GM12865 (cell line): ENCODE measurements around the gene CTU2.

Experiments used
- DNase-seq: peaks from one replicate; pipeline ENCODE4 v3.0.0; 2010; ENCODE audit warnings: low read depth
- H3K4me3 ChIP-seq: 2 replicates; pipeline ENCODE4 v1.5.1; 2011; ENCODE audit warnings: mild to moderate bottlenecking, low read depth, low read length, control low read depth
- TF ChIP-seq, protein P1 (sequence below): IDR thresholded peaks from 2 replicates; pipeline ENCODE4 v1.5.1; 2011; ENCODE audit warnings: low read length, control low read depth, low read depth, inconsistent platforms; ENCODE audit not compliant: insufficient read depth; ENCODE audit errors: missing control alignments

CTU2 gene

DNA sequence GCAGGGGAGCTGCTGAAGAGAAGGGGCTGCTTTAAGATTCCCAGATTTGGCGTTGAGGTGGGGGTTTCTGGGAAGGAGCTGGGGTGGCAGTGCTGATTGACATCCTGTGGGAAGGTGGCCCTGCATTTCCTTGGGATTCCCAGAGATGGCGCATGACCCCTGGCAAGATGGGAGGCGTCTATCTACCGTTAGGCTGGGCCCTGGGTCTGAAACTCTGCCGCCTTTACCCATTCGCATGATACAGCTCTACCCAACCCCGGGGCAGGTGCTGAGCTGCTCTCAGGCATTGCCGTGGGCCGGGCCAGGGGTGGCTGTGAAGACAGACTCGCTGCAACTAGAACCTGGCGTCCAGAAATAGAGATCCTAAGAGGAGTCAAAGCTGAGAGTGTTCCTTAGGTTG lies 33.5 kb upstream of the CTU2 start:
- TF ChIP-seq, protein P1, sequence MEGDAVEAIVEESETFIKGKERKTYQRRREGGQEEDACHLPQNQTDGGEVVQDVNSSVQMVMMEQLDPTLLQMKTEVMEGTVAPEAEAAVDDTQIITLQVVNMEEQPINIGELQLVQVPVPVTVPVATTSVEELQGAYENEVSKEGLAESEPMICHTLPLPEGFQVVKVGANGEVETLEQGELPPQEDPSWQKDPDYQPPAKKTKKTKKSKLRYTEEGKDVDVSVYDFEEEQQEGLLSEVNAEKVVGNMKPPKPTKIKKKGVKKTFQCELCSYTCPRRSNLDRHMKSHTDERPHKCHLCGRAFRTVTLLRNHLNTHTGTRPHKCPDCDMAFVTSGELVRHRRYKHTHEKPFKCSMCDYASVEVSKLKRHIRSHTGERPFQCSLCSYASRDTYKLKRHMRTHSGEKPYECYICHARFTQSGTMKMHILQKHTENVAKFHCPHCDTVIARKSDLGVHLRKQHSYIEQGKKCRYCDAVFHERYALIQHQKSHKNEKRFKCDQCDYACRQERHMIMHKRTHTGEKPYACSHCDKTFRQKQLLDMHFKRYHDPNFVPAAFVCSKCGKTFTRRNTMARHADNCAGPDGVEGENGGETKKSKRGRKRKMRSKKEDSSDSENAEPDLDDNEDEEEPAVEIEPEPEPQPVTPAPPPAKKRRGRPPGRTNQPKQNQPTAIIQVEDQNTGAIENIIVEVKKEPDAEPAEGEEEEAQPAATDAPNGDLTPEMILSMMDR = no peak
- H3K4me3 ChIP-seq = no peak overlapping the region
- no peak for DNase-seq

DNA sequence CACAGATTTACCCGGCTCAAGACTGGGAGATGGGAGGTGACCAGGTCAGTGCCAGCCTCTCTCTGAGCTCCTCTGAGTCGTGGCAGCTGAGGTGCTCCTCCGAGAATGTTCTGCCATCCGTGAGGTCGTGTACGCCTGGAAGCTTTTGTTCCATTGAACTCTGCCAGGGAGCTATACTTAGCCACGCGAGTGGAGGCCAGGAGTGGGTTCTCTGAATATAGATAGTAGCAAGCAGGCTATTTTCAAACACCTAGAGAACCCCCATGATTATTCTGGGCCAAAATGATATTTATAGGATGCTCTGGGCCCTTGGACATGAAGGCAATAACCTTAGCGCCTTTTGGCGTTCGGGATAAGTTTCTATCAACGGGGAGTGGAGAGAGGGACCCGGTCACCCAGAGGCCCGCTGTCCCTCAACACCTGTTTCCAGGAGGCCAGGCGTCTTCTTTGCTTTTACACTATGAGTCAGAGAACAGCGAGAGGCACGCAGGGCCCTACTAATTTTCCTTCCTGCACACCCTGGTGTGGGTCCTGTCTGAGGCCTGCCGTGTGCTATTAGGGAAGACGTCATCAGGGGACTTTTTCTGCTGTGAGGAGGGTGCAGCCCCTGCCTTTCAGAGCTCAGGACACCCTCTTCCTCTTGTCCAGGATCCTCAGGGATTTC lies 32.5 kb upstream of the CTU2 start:
- H3K4me3 ChIP-seq = no peak overlapping the region
- peak; percentile 68 for DNase-seq
- TF ChIP-seq, protein P1 = no peak

DNA sequence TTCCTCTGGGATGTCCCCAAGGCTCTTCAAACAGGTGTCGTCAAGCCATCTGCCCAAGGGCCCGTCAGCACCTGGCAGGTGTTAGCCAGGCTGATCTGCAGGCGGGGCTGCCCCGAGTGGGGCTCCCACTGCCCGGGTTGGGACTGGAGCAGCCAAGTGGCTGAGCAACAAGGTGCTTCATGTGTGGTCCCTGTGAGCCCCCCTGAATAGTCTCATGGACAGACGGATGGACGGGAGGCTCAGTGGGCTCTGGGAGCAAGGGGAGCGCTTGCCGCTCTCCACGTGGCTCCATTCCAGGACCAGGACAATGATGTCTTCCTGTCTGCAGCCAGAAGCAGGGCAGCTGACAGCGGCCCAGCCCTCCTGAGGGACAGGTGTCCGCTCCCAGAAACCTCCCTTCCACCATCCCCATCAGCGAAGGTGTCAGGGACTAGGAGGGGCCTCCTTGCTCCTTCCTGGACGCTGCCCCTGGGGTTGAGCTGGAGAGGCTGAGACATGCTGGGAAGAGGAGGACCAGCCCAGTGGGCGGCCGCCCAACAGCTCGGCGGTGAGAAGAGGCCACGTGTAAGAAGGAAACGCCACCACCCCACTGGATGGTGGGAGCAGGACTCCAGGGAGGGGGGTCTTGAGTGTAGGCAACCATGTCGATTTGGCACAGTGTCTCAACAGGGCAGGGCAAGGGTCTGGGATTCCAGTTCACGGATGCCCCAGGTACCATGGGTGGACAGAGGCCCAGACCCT lies 29.6 kb upstream of the CTU2 start:
- DNase-seq = no peak
- no peak overlapping the region for H3K4me3 ChIP-seq
- TF ChIP-seq, protein P1 = no peak

DNA sequence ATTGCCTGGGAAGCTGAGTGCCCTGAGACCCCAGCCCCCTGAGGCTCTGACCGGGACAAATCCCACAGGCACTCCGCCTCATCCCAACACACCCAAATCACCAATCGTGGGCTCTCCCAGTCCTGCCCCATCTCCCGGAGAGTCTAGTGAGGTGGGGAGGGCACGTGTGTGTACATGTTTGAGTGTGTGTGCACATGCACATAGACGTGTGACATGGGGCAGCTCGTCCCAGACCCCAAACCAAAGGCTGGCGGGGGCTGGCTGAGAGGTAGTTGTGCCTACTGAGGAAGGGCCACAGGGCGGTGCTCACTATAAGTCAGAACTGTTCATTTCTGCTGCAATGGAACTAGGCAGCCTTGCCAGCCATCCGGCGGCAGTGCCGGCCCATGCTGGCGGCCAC lies 28.6 kb upstream of the CTU2 start:
- DNase-seq = no peak
- H3K4me3 ChIP-seq = no peak overlapping the region
- TF ChIP-seq, protein P1 = no peak

DNA sequence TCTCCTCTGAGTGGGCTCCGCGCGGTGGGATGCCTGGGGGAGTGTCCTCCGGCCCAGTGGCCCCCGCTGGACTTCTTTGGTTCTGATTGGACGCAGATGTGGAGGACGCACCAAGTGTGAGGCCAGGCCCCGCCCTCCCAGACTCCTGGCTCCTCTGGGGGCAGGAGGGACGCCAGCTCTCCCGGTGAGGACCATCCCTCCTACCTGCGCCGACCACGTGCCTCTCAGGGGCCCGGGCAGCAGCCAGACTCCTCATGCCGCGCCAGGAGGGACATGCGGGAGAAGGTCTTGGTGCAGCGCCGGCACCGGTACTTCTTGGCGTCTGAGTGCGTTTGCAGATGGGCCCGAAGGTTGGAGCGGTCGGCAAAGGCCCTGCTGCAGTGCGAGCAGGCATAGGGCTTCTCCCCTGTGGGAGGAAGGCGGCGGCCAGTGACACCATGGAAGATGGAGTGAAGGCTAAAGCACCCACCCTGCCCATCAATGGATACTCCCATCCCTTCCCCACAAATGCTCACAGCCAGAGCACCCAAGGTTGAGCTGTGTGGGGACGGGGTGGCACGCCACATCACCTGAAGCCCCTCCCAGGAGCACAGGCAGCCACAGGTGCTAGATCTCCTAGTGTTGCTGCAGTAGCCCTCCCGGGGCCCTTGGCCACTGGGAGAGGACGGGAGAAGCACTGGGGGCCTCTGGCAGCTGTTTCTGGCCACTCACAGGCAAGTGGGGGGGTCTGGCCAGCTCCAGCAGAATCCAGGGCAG lies 27.9 kb upstream of the CTU2 start:
- DNase-seq = no peak
- TF ChIP-seq, protein P1 = no peak
- H3K4me3 ChIP-seq = no peak overlapping the region

DNA sequence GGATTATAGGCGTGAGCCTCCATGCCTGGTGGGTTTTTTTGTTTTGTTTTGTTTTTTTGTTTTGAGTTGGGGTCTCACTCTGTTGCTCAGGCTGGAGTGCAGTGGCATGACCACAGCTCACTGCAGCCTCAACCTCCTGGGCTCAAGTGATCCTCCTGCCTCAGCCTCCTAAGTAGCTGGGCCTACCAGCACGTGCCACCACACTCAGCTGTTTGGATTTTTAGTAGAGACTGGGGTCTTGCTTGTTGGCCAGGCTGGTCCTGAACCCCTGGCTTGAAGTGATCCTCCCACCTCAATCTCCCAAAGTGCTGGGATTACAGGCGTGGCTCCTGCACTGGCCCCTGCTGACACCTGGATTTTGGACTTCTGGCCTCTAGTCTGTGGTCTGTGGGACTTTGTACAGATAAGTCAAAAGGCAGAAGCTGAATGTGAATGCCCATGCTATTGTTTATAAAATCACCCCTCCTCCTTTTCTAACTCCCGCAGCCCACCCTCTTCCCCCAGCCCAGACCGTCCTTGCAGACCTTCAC lies 25.7 kb upstream of the CTU2 start:
- DNase-seq = no peak
- TF ChIP-seq, protein P1 = no peak
- peak overlapping the region; percentile 39 for H3K4me3 ChIP-seq
